B cell (primary cell): ENCODE data around the gene BMAL1. TPM values are rescaled to one million over a fixed set of nuclear protein-coding genes. Genes with fewer than 3 reads are reported as not detected.

ENCODE experiments used
- ATAC-seq: fragments of 200-7000 bp; cut with Tn5 transposase; one replicate; pipeline ENCODE4 v1.10.0; 2021; ENCODE audit warnings: low read depth, mild to moderate bottlenecking, moderate number of reproducible peaks, moderate library complexity
- CTCF ChIA-PET: fragments of 350-600 bp; sonication (Branson Sonifier 250); formaldehyde crosslinking; loops from one replicate; lab custom pipeline; 2021; ENCODE audit warnings: antibody characterized with exemption, inconsistent platforms; lab: Charles Lee
- POLR2A ChIA-PET: fragments of 350-600 bp; sonication (Branson Sonifier 250); formaldehyde crosslinking; loops from one replicate; lab custom pipeline; 2021; ENCODE audit warnings: antibody characterized with exemption; lab: Charles Lee
- DNase-seq: peaks from one replicate; pipeline ENCODE4 v3.0.0; 2013
- H2AFZ ChIP-seq: 2 replicates; pipeline ENCODE4 v1.6.1; 2012; ENCODE audit warnings: mild to moderate bottlenecking, low read depth, low read length; ENCODE audit not compliant: insufficient read depth, poor library complexity, severe bottlenecking
- H3K27ac ChIP-seq, 2 donors: 1 replicate in 1 of 2; 2 replicates in 1 of 2; pipeline ENCODE4 v1.5.1; 2012 to 2013; ENCODE audit warnings: low read length in 2 of 2, mild to moderate bottlenecking in 2 of 2, moderate library complexity in 1 of 2
- H3K27me3 ChIP-seq, 4 experiments: fragments of 200-600 bp in 1 of 4; sonication (generic) in 1 of 4; replicated peaks in 1 of 4; 1 replicate in 2 of 4; 2 replicates in 2 of 4; pipeline versions ENCODE4 v1.6.1 to v1.7.0; 2013 to 2016; ENCODE audit warnings: low read length in 3 of 4, mild to moderate bottlenecking in 2 of 4, mixed read lengths in 1 of 4, moderate library complexity in 1 of 4; ENCODE audit not compliant: insufficient read depth in 4 of 4, control insufficient read depth in 3 of 4; ENCODE audit errors: control extremely low read depth in 1 of 4
- H3K36me3 ChIP-seq, 2 experiments: replicated peaks in 1 of 2; 1 replicate in 1 of 2; 2 replicates in 1 of 2; pipeline versions ENCODE4 v1.6.1 to v1.7.1; 2013; ENCODE audit warnings: low read length in 1 of 2; ENCODE audit not compliant: insufficient read depth in 2 of 2, control insufficient read depth in 1 of 2; ENCODE audit errors: control extremely low read depth in 1 of 2, extremely low read depth in 1 of 2
- H3K4me1 ChIP-seq, 2 donors: fragments of 200-600 bp in 1 of 2; sonication (generic) in 1 of 2; 1 replicate in 1 of 2; 2 replicates in 1 of 2; pipeline versions ENCODE4 v1.5.1 to v1.6.1; 2013 to 2017; ENCODE audit warnings: low read length in 2 of 2; ENCODE audit not compliant: control insufficient read depth in 2 of 2, insufficient read depth in 2 of 2
- H3K4me2 ChIP-seq: replicated peaks from 2 replicates; pipeline ENCODE3; 2012; ENCODE audit warnings: mild to moderate bottlenecking, low read depth, low read length; ENCODE audit not compliant: poor library complexity, severe bottlenecking
- H3K4me3 ChIP-seq, 5 experiments: fragments of 200-600 bp in 1 of 5; sonication (generic) in 1 of 5; 1 replicate in 3 of 5; 2 replicates in 2 of 5; pipeline versions ENCODE4 v1.5.1 to v1.7.0; 2011 to 2016; ENCODE audit warnings: low read length in 4 of 5, mild to moderate bottlenecking in 4 of 5, low read depth in 2 of 5, control low read depth in 1 of 5, moderate library complexity in 1 of 5; ENCODE audit not compliant: insufficient read depth in 1 of 5; ENCODE audit errors: control extremely low read depth in 1 of 5, extremely low read depth in 1 of 5
- H3K79me2 ChIP-seq: fragments of 200-600 bp; sonication (generic); one replicate; pipeline ENCODE4 v1.6.0; 2016; ENCODE audit warnings: low read length; ENCODE audit not compliant: control insufficient read depth, insufficient read depth
- H3K9ac ChIP-seq: fragments of 200-600 bp; sonication (generic); 2 replicates; pipeline ENCODE4 v1.6.1; 2017; ENCODE audit warnings: mild to moderate bottlenecking, low read length, moderate library complexity
- H3K9me3 ChIP-seq, 3 donors: one replicate each; pipeline versions ENCODE4 v1.6.1 to v1.7.1; 2013; ENCODE audit warnings: low read length in 2 of 3; ENCODE audit not compliant: control insufficient read depth in 2 of 3, insufficient read depth in 1 of 3; ENCODE audit errors: control extremely low read depth in 1 of 3
- H4K20me1 ChIP-seq: 2 replicates; pipeline ENCODE4 v1.6.0; 2012; ENCODE audit warnings: mild to moderate bottlenecking, low read length; ENCODE audit not compliant: insufficient read depth, control insufficient read depth, poor library complexity, severe bottlenecking
- H3K27ac Mint-ChIP-seq: one replicate; pipeline ENCODE4 v1.8.0; 2021; ENCODE audit warnings: mixed read lengths
- H3K27me3 Mint-ChIP-seq: one replicate; pipeline ENCODE4 v1.8.0; 2021; ENCODE audit warnings: mixed read lengths
- H3K4me1 Mint-ChIP-seq: one replicate; pipeline ENCODE4 v1.8.0; 2021; ENCODE audit warnings: mixed read lengths
- H3K4me3 Mint-ChIP-seq: one replicate; pipeline ENCODE4 v1.8.0; 2021; ENCODE audit warnings: mixed read lengths
- H3K9me3 Mint-ChIP-seq: one replicate; pipeline ENCODE4 v1.8.0; 2022; ENCODE audit warnings: mixed read lengths; ENCODE audit not compliant: insufficient read depth
- CTCF ChIP-seq: fragments of 200-600 bp; IDR thresholded peaks from one replicate; pipeline ENCODE4 v1.8.0; 2022; ENCODE audit warnings: antibody characterized with exemption, mild to moderate bottlenecking
- EZH2 ChIP-seq: IDR thresholded peaks from 2 replicates; pipeline ENCODE4 v1.6.1; 2012; ENCODE audit warnings: borderline replicate concordance, low read depth, mild to moderate bottlenecking, moderate library complexity, low read length; ENCODE audit not compliant: insufficient read depth, poor library complexity, severe bottlenecking
- WGBS: methylation state at CpG from one replicate; pipeline ENCODE4 v1.1.5; 2013; ENCODE audit warnings: missing lambda C conversion rate; ENCODE audit not compliant: insufficient coverage; 5-methylcytosine and 5-hydroxymethylcytosine counted together
- intact Hi-C: fragments of 100-400 bp; cut with micrococcal nuclease; formaldehyde crosslinking; loops from one replicate; pipeline ENCODE4 v1.10.0; 2022
- polyA plus RNA-seq: library from polyadenylated mRNA; depleted of rRNA; stranded (reverse); fragments of >200 nt; gene quantifications from 2 replicates; pipeline ENCODE4 v1.2.3, GENCODE V29; 2012
- total RNA-seq, 2 donors: library from RNA; stranded (reverse); fragments of 120-200 nt in 1 of 2; gene quantifications; 1 replicate in 1 of 2; 2 replicates in 1 of 2; pipeline versions ENCODE4 v1.2.3 to v1.2.4, GENCODE V29; 2013 to 2022

The BMAL1 gene
- total and polyA plus RNA-seq, 2 donors (not counting 1 experiment from before 2014, with no cell fraction given) = 8.6 to 39.1 TPM

GRCh38 chr11:13315517-13316432 is 38.2 kb downstream of the BMAL1 start:
- no peak for DNase-seq
- ChIA-PET POLR2A (interaction anchor here (0.5 kb wide), 1 partner anchor 116 kb away, joined by 3 read pairs; no protein-coding TSS in a partner anchor), CTCF (interaction anchor here (1.1 kb wide), 1 partner anchor 20 kb away, joined by 4 read pairs; no protein-coding TSS in a partner anchor)
- H3K9me3 ChIP-seq = no peaks in the 10 kb centered on the region
- H3K79me2 ChIP-seq = peaks cover 32% of the 10 kb centered on the region
- intact Hi-C loops = no loop called here
- Mint-ChIP-seq H3K27me3 (no peaks in the 10 kb centered on the region), H3K9me3 (no peaks in the 10 kb centered on the region), H3K27ac (no peak overlapping the region), H3K4me1 (peaks cover 42% of the 10 kb centered on the region), H3K4me3 (no peak overlapping the region)
- TF ChIP-seq CTCF = no peak
- TF ChIP-seq EZH2 = no peak
- WGBS = 83% methylated on average over 11 of the region's 11 CpGs
- no peak overlapping the region for H3K27ac ChIP-seq
- peaks cover 5% of the 10 kb centered on the region for H4K20me1 ChIP-seq
- peaks cover 7 to 11% of the 10 kb centered on the region in 2 donors for H3K4me1 ChIP-seq
- no peak for ATAC-seq
- peaks cover 0 to 4% of the 10 kb centered on the region in 2 experiments for H3K36me3 ChIP-seq
- H3K27me3 ChIP-seq = no peaks in the 10 kb centered on the region
- H3K4me2 ChIP-seq = no peak overlapping the region
- H2AFZ ChIP-seq = no peak overlapping the region
- no peak overlapping the region for H3K9ac ChIP-seq
- H3K4me3 ChIP-seq = no peak overlapping the region

GRCh38 chr11:13316528-13316961 is 39.0 kb downstream of the BMAL1 start:
- ChIA-PET POLR2A (interaction anchor here (0.5 kb wide), 1 partner anchor 117 kb away, joined by 3 read pairs; no protein-coding TSS in a partner anchor), CTCF (no interaction called here)
- Mint-ChIP-seq H3K4me3 (no peak overlapping the region), H3K27ac (no peak overlapping the region), H3K9me3 (no peaks in the 10 kb centered on the region), H3K4me1 (peaks cover 45% of the 10 kb centered on the region), H3K27me3 (no peaks in the 10 kb centered on the region)
- H3K9ac ChIP-seq = no peak overlapping the region
- H3K4me3 ChIP-seq = no peak overlapping the region
- TF ChIP-seq CTCF (no peak), EZH2 (no peak)
- H3K27ac ChIP-seq = no peak overlapping the region
- H4K20me1 ChIP-seq = peaks cover 5% of the 10 kb centered on the region
- H3K4me2 ChIP-seq = no peak overlapping the region
- no peaks in the 10 kb centered on the region for H3K27me3 ChIP-seq
- DNase-seq (no peak), ATAC-seq (peak; percentile 45)
- H2AFZ ChIP-seq = no peak overlapping the region
- peaks cover 39% of the 10 kb centered on the region for H3K79me2 ChIP-seq
- WGBS = 88% methylated on average over 3 of the region's 4 CpGs
- no peaks in the 10 kb centered on the region for H3K9me3 ChIP-seq
- no peaks in the 10 kb centered on the region for H3K36me3 ChIP-seq
- peaks cover 7 to 11% of the 10 kb centered on the region in 2 donors for H3K4me1 ChIP-seq
- intact Hi-C loops = no loop called here
